ENCODE data around the gene ALOX12B.
"Not testable (repeated sequence)": the region's sequence is repeated elsewhere in the genome, so short reads cannot be mapped to it uniquely, and the experiment has no call there.

ALOX12B gene

GRCh38 chr17:8029121-8029520, 58.4 kb downstream of the ALOX12B start:
- TF ChIP-seq CTCF (conservative IDR thresholded peaks at IDR 0.05), result no peak
- no peak for TF ChIP-seq ZFX (IDR thresholded peaks at IDR 0.05)
- no peak overlapping the region for H3K27ac ChIP-seq

- no peak for TF ChIP-seq CTCF (conservative IDR thresholded peaks at IDR 0.05)
- no peak for TF ChIP-seq ZFX (IDR thresholded peaks at IDR 0.05)
- no peak overlapping the region for H3K27ac ChIP-seq
These were observed 62.2 kb downstream of the ALOX12B start for GRCh38 chr17:8025176-8025911.

- not testable (repeated sequence) for H3K27ac ChIP-seq
These were observed 63.4 kb downstream of the ALOX12B start for GRCh38 chr17:8024161-8024560.

Data from C4-2B (cell line).